HG03469 (cell line): ENCODE data around the gene LINGO4.

Experiments used
- ATAC-seq: cut with Tn5 transposase; IDR thresholded peaks from one replicate; pipeline ENCODE4 v1.9.1; 2021; ENCODE audit warnings: mild to moderate bottlenecking, moderate library complexity, moderate number of reproducible peaks; ENCODE audit not compliant: unreplicated experiment

Gene LINGO4

DNA sequence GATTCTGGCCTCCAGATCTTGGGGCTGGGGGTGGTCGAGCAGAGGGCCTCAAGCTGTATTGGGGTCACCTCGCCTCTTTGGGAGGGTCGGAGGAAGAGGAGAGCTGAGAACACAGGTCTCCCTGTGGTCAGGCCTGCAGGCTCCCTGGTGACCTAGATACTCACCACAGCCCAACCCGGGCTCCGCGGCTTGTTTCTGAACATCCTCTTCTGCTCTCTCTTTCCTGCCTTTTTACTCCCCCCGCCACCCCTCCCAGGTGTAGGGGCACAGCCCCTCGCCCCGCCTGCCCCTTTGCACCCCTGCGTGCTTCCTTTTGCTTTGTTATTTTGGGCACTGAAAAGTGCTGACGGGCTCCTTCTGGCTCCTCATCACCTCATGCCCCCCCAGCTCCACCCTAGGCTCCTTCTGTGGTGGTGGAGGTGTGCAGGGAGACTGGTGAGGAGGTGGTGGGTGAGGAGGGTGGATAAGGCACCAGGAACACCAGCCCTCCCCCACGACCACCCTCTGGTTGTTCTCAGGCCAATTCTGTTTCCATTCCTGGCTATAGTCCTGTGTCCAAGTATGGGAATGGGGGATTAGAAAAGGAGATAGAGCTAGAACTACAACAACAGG lies 10.6 kb upstream of the LINGO4 start:
- no peak for ATAC-seq

DNA sequence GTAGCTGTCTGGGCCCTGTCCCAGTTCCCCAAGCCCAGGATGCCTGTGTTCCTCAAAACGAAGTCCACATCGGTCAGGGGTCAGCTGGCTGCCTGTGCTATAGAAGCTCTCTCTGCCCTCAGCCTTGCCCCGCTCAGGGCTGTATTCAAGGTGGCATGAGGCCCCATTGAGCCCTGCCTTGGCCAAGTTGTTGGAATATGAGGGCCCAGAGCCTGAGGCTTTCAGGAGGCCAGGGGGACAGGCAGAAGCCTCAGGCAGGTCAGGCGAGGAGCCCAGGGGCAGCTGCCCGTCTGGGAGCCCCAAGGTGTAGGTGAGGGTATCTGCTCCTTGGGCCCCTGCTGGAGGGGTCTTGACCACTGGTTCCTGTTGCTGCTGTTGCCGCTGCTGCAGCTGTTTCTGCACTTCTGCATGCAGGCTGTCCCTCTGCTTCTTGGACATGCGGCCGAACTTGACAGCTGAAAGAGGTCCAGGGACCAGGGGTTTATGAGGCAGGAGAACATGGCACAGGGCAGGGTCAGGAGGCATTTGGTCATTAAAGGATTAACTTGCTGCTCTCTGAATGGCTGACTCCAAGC lies 9.8 kb upstream of the LINGO4 start:
- ATAC-seq: no peak

DNA sequence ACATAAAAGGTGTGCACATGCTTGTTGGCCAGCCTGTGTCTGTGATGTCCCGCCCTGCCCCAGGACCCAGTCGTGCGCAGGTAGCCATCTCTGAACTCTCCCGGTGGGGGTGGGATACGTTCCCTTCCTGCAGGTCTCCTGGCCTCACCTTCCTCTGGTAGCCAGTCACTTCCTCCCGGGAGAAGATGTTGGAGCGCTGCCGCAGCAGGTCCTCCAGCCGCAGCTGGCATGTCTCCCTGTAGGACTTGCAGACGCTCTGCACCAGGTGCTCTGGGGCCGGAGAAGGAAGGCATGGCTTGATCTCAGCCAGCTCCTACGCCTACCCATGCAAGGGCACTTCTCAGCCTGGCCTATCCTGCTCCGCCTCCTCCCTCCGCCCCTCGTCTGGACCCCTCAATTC lies 9.2 kb upstream of the LINGO4 start:
- no peak for ATAC-seq

DNA sequence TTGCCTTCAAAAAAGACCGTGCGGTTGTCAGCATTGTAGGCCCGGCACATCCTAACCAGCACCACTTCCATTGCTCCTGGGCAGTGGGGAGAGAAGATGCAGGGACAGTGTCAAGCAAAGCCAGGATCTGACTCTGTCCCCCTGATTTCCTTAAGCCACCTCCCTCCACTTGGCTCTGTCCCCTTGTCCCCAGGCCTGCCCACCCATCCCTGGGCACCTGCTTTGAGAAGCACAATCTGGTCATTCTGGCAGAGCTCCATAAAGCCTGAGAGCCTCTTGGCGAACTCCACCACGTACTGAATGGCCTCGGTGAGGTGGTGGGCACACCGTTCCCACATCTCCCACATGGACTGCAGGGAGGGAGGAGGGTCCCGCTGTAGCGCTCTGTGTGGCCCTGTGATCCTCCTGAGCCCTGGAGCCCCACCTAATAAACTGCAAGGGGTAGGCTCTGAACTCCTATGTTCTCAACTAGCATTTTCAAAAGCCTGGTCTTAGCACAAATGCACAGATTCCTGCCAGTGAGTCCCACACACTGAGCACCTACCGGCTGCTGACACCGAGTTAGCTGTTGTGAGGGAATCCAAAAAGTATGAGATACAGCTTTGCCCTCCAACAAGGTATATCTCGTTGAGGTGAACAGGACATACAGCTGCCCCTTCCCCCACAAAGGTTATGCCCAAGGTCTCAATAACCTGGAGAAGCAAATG lies 8.2 kb upstream of the LINGO4 start:
- no peak for ATAC-seq

GRCh38 chr1:151811181-151811580 lies 6.0 kb upstream of the LINGO4 start:
- no peak for ATAC-seq

- no peak for ATAC-seq
Measured at GRCh38 chr1:151809985-151810556, 4.9 kb upstream of the LINGO4 start.

GRCh38 chr1:151809290-151809984 lies 4.2 kb upstream of the LINGO4 start:
- no peak for ATAC-seq

- no peak for ATAC-seq
Measured at GRCh38 chr1:151807766-151808165, 2.5 kb upstream of the LINGO4 start.

DNA sequence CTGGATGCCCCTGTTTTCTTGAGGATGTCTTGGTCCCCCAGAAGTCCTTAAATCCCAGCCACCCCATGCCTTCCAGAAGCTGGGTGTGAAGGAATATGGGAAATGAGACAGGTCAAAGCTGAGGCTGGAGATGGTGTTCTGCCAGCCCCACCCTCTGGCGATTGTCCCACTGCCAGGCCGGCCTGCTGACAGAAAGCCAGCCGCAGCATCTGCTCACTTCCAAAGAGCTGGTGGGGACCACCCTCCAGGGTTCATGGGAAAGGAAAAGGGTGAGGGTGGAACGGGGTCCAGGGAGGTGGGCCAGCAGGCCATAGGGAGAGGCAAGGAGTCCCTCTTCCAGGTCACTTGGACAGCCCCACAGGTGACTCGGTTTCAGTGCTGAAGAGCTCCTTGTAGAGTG lies 1.9 kb upstream of the LINGO4 start:
- ATAC-seq: no peak

- ATAC-seq: no peak
Measured at GRCh38 chr1:151806170-151806569, 951 bp upstream of the LINGO4 start.

DNA sequence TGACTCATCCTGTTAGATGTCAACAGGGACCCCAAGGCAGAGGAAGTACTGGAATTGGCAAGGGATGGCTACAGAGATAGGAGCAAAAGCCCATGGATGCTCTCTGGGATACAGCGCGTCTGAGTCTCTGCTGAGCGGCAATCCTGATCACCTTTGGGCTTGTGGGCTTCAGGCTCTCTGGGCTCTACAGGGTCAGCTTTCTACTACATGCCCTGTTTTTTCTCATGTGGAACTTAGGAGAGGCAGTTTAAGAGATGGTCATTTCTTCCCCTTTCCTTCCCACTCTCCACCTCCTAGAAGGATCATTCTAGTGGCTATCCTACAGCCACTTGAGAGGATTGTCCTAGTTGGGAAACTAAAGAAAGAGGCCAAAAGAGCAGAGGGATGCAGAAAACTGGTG lies 1.3 kb downstream of the LINGO4 start:
- no peak for ATAC-seq

GRCh38 chr1:151803164-151803563 lies 2.1 kb downstream of the LINGO4 start:
- ATAC-seq: no peak

DNA sequence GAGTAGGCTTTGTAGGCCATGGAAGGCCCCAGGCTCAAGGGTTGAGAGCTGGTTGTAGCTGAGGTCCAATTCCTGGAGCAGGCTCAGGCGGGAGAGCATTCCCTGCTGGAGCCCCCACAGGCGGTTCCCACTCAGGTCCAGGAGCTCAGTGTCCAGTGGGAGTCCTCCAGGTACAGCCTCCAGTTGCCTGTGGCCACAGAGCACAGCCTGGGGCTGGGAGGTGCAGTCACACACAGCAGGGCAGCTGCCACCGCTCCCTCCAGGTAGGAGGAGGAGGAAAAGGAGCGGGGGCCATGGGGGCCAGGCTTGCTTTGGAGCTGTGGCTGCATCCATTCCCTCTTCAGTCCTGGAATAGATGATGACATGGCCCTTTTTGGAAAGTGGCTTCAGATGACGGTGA lies 2.8 kb downstream of the LINGO4 start:
- ATAC-seq: no peak

GRCh38 chr1:151801846-151802245 lies 3.4 kb downstream of the LINGO4 start:
- ATAC-seq: no peak

- ATAC-seq: no peak
Measured at GRCh38 chr1:151801310-151801820, 3.9 kb downstream of the LINGO4 start.

GRCh38 chr1:151800830-151801229 lies 4.4 kb downstream of the LINGO4 start:
- no peak for ATAC-seq

DNA sequence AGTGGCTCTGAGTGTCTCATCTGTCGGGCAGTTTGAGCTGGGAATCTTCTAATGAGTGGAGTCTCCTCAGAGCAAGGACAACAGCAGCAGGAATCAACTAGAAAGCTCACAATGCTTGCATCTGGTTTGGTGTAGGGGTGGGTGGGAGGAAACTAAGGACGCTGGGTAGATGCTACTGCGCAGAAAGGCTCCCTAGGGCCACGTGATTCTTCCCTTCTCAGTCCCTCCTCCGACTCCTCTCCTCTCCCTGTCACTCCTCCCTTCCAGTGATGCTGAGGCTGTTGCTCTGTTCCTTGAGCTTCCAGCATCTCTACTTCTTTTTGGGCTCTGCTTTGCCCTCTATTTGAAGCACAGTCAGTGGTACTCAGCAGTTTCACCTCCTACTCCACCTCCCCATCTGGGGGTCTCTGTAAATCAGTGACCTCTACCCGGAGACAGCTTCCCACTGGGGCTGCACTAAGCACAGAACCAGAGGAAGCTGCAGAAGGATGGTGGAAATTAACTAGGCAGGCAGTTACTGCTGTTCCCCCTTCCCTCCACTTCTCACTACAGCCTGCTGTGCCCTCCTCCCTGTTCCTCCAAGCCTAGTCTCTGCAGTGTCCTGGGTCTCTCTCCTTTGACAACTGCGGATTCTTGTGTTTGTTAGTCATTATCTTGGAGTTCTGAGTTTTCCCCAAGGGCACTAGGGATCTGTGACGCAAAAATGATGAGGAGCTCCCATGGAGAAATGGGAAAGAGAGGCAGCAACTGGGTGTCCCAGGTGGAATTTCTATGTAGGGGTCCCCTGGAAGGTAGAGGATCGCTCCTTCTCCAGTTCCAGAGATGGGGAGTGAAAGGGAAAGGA lies 5.8 kb downstream of the LINGO4 start:
- ATAC-seq: no peak

GRCh38 chr1:151798571-151798970 lies 6.6 kb downstream of the LINGO4 start:
- ATAC-seq: no peak

DNA sequence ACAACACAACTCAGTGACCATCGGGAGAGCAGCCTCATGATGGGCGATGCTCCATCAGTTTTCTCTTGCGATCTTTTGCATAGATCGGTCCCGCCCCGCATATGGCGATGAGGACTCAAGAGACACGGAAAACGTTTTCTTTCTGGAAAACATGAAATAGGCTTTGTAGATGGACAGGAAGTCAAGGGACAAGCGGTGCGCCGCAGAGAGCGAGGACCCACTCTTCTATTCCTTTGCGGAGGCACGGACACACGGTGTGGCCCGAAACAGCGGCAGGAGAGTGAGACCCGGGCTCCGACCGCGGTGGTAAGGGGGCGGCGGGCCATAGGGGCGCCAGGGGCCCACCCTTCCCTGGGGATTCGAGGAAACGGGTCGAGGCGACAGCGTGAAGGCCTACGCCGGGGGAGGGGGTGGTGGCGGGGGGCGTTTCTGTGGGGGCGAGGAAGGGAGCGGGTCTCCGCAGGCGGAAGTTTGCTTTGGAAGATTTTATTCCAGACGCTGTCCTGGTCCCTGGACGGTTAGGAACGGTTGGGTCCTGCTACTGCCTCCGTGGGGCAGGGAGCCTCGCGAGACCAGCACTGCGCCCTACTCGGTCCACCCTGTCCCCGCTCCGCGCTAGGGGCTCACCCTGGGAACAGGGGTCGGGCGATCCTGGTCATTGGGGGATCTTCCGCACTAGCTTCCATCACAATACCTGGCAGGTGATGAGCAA lies 14.1 kb downstream of the LINGO4 start:
- no peak for ATAC-seq
